HG02610 (cell line): Measurements from ENCODE around the gene RAB28.
"Not testable (repeated sequence)": the region's sequence is repeated elsewhere in the genome, so short reads cannot be mapped to it uniquely, and the experiment has no call there.

Experiments
- ATAC-seq: cut with Tn5 transposase; IDR thresholded peaks from one replicate; pipeline ENCODE4 v1.9.1; 2021; ENCODE audit warnings: mild to moderate bottlenecking, moderate library complexity; ENCODE audit not compliant: unreplicated experiment

The RAB28 gene

DNA sequence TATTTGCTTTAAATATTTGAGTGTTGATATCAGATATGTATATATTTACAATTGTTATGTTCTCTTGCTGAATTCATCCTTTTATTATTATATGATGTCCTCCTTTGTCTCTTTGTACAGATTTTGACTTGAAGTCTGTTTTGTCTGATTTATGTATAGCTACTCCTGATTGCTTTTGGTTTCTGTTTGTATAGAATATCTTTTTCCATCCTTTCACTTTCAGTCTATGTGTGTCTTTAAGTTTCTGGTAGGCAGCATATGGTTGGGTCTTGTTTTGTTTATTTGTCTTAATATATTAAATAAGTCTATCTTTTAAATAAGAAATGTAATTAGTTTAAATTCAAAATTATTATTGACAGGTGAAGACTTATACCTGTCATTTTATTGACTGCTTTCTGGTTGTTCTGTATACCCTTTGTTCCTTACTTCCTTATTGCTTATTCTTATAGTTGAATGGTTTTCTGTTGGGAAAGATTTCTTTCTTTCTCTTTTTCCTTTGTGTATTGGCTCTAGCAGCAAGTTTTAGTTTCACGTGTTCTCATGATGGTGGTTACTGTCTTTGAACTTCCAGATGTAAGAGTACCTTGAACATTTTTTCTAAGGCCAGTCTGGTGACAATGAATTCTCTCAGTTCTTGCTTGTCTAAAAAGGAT is 31.1 kb downstream of the RAB28 start:
- ATAC-seq: peak; percentile 78

DNA sequence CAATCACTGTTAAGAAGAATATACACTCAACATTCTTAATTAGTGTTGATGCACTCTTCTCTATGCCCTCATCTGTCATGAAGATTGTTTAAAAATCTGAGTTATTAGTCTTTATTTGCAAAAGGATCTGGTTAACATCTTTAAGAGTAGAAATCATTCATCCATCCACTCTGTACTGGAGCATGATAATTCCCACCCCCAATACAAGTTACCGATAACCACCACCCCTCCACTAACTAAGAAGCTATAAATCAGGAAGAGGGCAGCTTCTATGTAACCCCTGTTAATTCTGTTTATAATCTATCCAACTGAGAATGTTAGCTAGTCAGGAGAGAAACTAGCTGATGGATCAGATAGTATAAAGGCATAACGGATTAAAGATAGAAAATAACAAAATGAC is 34.5 kb downstream of the RAB28 start:
- no peak for ATAC-seq

- no peak for ATAC-seq
Measured at GRCh38 chr4:13445841-13446790, 38.0 kb downstream of the RAB28 start.

GRCh38 chr4:13441506-13441905 is 42.6 kb downstream of the RAB28 start:
- no peak for ATAC-seq

- ATAC-seq: no peak
Measured at GRCh38 chr4:13436962-13437361, 47.2 kb downstream of the RAB28 start.

GRCh38 chr4:13432453-13432852 is 51.7 kb downstream of the RAB28 start:
- ATAC-seq: peak; percentile 63

DNA sequence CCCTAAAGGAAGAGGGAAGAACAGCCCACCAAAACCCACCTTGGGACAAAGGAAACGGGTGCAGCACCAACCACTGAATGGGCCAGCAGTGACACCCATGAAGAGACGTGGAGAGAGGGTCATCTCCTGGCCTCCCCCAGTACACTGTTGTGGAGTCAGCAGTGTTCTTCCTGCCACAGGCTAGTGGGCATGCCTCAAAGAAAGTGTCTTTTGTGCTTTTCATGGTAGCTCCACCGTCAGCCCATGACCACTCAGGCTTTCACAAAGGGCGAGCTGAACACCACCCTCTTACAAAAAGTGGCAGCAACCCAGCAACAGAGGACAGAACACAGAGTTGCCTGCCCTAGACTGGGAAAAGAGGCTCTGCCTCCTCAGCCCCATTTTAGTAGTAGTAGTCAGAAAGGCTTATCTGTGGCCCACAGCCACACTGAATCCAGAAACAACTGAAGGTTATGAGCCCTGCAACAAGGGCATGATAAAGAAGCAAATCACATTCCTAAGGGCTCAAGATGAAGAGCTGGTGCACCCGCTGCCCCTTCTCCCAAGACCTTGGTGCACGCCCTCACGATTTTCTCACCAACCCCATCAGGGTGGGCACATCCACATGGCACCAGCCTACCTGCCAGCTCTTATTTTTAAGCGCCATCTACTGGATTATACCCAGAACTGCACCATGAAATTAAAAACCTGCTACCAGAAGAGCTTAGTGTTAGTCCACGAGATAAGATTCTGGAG is 53.1 kb downstream of the RAB28 start:
- no peak for ATAC-seq

DNA sequence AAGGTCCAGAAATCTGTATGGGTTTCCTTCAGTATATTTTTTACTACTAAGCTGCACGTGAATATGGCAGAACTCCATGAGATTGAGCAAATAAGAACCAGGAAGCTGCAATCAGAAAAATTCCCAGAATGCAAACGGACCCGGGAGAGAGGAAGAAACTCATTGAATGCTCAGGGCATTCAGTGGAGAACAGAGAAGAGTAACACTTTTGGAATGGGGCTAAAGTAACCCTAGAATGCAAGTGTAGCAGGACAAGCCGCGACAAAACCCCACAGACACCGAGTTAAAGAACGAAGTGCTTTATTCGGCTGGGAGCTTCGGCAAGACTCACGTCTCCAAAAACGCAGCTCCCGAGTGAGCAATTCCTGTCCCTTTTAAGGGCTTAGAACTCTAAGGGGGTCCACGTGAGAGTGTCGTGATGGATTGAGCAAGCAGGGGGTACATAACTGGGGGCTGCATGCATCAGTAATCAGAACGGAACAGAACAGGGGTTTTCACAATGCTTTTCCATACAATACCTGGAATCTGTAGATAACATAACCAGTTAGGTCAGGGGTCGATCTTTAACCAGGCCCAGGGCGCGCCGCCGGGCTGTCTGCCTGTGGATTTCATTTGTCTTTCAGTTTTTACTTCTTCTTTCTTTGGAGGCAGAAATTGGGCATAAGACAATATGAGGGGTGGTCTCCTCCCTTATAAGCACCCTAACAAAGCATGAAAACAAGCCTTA is 56.4 kb downstream of the RAB28 start:
- ATAC-seq: no peak

GRCh38 chr4:13415068-13415785 is 68.9 kb downstream of the RAB28 start:
- no peak for ATAC-seq

- peak; percentile 76 for ATAC-seq
Measured at GRCh38 chr4:13413729-13414437, 70.3 kb downstream of the RAB28 start.

- ATAC-seq: no peak
Measured at GRCh38 chr4:13411942-13412341, 72.2 kb downstream of the RAB28 start.

GRCh38 chr4:13409324-13409723 is 74.8 kb downstream of the RAB28 start:
- no peak for ATAC-seq

DNA sequence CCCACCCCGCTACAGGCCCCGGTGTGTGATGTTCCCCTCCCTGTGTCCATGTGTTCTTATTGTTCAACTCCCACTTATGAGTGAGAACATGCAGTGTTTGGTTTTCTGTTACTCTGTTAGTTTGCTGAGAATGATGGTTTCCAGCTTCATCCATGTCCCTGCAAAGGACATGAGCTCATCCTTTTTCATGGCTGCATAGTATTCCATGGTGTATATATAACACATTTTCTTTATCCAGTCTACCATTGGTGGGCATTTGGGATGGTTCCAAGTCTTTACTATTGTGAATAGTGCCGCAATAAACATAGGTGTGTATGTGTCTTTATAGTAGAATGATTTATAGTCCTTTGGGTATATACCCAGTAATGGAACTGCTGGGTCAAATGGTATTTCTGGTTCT is 78.0 kb downstream of the RAB28 start:
- not testable (repeated sequence) for ATAC-seq

GRCh38 chr4:13403833-13404232 is 80.3 kb downstream of the RAB28 start:
- ATAC-seq: no peak

- no peak for ATAC-seq
Measured at GRCh38 chr4:13403326-13403725, 80.8 kb downstream of the RAB28 start.

DNA sequence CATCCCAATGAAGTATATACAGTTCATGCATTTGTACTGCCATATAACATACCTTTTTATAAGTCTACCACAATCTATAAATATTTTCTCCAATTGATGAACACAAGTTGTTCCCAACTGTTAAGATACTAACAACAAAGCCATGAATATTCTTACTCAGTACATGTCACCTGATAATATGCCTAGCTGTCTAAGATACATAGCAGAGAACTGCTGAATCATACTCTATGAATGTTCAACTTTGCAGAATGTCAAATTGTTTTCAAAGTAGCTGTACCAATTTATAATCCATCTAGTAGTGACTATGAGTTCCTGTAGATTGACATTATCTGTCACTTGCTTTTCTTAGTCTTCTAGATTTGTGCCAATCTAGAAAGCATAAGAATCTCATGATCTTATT is 84.9 kb downstream of the RAB28 start:
- no peak for ATAC-seq

- ATAC-seq: no peak
Measured at GRCh38 chr4:13396161-13396560, 88.0 kb downstream of the RAB28 start.

DNA sequence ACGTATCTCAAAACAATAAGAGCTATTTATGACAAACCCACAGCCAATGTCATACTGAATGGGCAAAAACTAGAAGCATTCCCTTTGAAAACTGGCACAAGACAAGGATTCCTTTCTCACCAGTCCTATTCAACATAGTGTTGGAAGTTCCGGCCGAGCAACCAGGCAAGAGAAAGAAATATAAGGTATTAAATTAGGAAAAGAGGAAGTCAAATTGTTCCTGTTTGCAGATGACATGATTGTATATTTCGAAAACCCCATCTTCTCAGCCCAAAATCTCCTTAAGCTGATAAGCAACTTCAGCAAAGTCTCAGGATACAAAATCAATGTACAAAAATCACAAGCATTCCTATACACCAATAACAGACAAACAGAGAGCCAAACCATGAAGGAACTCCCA is 94.2 kb downstream of the RAB28 start:
- ATAC-seq: not testable (repeated sequence)

GRCh38 chr4:13386405-13387107 is 97.6 kb downstream of the RAB28 start:
- ATAC-seq: peak; percentile 94
